Uterus (tissue), 2 donors: ENCODE measurements around the gene PCDHGA10.
"Not testable (repeated sequence)": the region's sequence is repeated elsewhere in the genome, so short reads cannot be mapped to it uniquely, and the experiment has no call there.

ENCODE experiments used
- POLR2A ChIP-seq, 2 donors: fragments of 450-650 bp; IDR thresholded peaks; one replicate each; pipeline ENCODE4 v1.6.1; 2016; ENCODE audit warnings: antibody characterized with exemption in 2 of 2, mild to moderate bottlenecking in 1 of 2, moderate library complexity in 1 of 2
- TF ChIP-seq, protein P1 (sequence below), 4 experiments: fragments of 200-600 bp in 2 of 4; fragments of 450-650 bp in 2 of 4; sonication (generic) in 2 of 4; IDR thresholded peaks; one replicate each; pipeline ENCODE4 v1.5.1; 2016 to 2019; ENCODE audit warnings: antibody characterized with exemption in 4 of 4, mild to moderate bottlenecking in 2 of 4, moderate library complexity in 1 of 4

DNA sequence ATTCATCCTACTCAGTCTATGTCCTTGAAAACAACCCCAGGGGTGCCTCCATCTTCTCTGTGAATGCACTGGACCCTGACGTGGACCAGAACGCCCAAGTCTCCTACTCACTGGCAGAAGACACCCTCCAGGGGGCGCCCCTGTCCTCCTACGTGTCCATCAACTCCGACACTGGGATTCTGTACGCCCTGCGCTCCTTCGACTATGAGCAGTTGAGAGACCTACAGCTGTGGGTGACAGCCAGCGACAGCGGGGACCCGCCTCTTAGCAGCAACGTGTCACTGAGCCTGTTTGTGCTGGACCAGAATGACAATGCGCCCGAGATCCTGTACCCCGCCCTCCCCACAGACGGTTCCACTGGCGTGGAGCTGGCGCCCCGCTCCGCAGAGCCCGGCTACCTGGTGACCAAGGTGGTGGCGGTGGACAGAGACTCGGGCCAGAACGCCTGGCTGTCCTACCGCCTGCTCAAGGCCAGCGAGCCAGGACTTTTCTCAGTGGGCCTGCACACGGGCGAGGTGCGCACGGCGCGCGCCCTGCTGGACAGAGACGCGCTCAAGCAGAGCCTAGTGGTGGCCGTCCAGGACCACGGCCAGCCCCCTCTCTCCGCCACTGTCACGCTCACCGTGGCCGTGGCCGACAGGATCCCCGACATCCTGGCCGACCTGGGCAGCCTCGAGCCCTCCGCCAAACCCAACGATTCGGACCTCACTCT lies 37.2 kb upstream of the PCDHGA10 start:
- TF ChIP-seq, protein P1, sequence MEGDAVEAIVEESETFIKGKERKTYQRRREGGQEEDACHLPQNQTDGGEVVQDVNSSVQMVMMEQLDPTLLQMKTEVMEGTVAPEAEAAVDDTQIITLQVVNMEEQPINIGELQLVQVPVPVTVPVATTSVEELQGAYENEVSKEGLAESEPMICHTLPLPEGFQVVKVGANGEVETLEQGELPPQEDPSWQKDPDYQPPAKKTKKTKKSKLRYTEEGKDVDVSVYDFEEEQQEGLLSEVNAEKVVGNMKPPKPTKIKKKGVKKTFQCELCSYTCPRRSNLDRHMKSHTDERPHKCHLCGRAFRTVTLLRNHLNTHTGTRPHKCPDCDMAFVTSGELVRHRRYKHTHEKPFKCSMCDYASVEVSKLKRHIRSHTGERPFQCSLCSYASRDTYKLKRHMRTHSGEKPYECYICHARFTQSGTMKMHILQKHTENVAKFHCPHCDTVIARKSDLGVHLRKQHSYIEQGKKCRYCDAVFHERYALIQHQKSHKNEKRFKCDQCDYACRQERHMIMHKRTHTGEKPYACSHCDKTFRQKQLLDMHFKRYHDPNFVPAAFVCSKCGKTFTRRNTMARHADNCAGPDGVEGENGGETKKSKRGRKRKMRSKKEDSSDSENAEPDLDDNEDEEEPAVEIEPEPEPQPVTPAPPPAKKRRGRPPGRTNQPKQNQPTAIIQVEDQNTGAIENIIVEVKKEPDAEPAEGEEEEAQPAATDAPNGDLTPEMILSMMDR (IDR thresholded peaks at IDR 0.05) = not testable (repeated sequence)
- TF ChIP-seq POLR2A (IDR thresholded peaks at IDR 0.05) = not testable (repeated sequence)
